Measurements from ENCODE around the gene NUTM2A.
"Not testable (repeated sequence)": the region's sequence is repeated elsewhere in the genome, so short reads cannot be mapped to it uniquely, and the experiment has no call there.

NUTM2A gene, protein sequence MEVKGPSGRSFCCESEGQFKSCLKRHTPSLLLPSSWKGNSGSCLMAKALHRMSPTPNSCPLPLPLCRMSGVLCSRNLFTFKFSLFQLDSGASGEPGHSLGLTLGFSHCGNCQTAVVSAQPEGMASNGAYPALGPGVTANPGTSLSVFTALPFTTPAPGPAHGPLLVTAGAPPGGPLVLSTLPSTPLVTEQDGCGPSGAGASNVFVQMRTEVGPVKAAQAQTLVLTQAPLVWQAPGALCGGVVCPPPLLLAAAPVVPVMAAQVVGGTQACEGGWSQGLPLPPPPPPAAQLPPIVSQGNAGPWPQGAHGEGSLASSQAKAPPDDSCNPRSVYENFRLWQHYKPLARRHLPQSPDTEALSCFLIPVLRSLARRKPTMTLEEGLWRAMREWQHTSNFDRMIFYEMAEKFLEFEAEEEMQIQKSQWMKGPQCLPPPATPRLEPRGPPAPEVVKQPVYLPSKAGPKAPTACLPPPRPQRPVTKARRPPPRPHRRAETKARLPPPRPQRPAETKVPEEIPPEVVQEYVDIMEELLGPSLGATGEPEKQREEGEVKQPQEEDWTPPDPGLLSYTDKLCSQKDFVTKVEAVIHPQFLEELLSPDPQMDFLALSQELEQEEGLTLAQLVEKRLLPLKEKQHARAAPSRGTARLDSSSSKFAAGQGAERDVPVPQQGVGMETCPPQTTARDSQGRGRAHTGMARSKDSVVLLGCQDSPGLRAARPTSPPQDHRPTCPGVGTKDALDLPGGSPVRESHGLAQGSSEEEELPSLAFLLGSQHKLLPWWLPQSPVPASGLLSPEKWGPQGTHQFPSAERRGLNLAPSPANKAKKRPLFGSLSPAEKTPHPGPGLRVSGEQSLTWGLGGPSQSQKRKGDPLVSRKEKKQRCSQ

DNA sequence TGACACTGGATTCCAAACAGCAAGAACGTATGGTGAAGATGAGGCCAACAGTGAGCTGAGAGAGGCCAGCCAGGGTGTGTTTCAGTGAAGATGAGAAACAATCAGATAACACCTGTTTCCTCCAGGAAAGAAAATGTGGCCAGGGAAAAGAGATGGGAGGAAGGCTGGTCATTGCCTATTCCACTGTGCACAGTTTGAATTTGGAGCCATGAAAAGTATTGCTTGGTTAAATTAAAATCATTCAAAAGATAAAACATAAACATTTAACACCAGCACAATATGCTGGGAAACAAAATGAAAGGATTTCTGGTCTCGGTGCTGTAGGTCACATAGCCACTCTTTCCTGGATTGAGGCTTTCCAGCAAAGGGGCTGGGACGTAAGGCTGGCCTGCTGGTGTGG is at the start of gene NUTM2A:
Gene NUTM2A (plus strand): TSS at position 301 of the 400 bp plus-strand sequence. CDS start 383 bp downstream, outside the sequence.
- not testable (repeated sequence) for DNase-seq

DNA sequence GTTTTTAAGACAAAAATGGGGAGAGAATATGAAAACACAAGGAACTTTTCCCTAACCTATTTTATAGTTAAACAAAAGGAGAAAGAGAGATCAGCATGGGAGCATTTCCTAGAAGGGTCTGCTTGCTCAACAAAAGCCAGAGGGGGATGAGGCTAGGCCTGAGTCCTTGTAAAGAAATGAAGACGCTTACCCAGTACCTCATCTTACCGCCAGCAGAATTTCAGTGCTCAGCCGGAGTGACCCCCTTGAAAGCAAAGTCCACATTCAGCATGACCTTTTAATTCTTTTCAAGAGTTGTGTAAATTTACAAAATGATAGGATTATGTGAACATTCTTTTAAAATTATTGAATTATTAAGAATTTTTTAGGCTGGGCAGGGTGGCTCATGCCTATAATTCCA is 47.7 kb upstream of the NUTM2A start:
- DNase-seq: not testable (repeated sequence)

- not testable (repeated sequence) for DNase-seq
Observed at GRCh38 chr10:87184421-87184820, 40.8 kb upstream of the NUTM2A start.

GRCh38 chr10:87186016-87186415 is 39.2 kb upstream of the NUTM2A start:
- not testable (repeated sequence) for DNase-seq

- DNase-seq: not testable (repeated sequence)
Observed at GRCh38 chr10:87187573-87187972, 37.7 kb upstream of the NUTM2A start.

- DNase-seq: not testable (repeated sequence)
Observed at GRCh38 chr10:87191841-87192240, 33.4 kb upstream of the NUTM2A start.

GRCh38 chr10:87200924-87201323 is 24.3 kb upstream of the NUTM2A start:
- not testable (repeated sequence) for DNase-seq

GRCh38 chr10:87204801-87205200 is 20.4 kb upstream of the NUTM2A start:
- DNase-seq: not testable (repeated sequence)

DNA sequence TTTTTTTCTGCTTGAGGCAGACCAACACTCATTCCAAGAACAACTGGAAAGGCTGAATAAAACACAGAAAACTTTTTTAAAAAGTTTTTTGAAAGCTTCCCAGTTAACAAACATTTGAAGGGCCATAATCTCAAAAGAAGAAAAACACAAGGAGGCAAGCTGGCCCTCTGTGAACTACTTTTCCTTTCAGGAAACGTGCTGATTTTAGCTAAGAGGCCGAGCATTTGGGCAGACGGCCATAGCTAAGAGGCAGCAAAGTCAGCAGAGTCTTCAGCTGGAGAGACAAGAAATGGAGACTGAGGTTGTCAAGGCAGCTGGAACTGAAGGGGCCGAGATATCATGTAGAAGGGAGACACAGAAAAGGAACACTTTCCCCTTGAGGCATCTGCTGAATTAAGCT is 18.3 kb upstream of the NUTM2A start:
- not testable (repeated sequence) for DNase-seq

GRCh38 chr10:87210309-87210708 is 14.9 kb upstream of the NUTM2A start:
- DNase-seq: not testable (repeated sequence)

DNA sequence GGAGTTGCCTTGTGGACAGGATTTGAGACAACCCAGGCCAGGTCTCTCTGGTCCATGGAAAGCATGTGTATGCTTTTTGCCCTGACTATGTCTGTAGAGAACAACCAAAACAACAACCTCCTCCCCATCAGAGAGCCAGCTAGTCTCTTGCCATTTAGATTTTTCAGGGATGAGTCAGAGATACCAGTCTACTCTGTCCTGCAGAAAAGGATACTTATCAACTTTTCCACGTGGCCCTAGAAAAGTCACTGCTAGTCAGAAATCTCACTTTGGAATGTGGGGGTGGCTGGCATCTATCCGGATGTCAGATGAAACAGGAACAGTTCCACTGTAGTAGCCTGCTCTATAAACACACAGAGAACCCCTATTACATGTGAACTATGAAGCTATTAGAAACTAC is 13.4 kb upstream of the NUTM2A start:
- not testable (repeated sequence) for DNase-seq

GRCh38 chr10:87213150-87213765 is 12.0 kb upstream of the NUTM2A start:
- not testable (repeated sequence) for DNase-seq

- DNase-seq: not testable (repeated sequence)
Observed at GRCh38 chr10:87213806-87214205, 11.4 kb upstream of the NUTM2A start.

GRCh38 chr10:87216120-87216519 is 9.1 kb upstream of the NUTM2A start:
- DNase-seq: not testable (repeated sequence)

- not testable (repeated sequence) for DNase-seq
Observed at GRCh38 chr10:87219370-87219769, 5.9 kb upstream of the NUTM2A start.

DNA sequence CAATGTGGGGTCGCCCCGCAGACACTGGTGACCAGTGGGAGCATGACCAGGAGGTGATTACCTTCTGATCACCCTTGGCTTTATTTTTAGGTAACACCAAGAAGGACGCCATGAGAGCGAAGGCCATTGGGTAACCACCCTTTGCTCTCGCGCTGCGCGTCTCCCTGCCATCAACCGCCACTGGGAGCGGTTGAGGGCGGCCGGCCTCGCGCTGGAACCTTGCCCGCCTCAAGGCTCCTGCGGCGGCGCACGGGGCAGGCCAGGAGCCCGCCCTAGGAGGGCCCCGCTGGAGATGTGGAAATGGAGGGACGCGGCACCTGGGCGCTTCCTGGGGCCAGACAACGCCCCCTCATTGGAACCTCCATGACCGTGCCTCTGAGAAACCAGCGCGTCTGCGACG is 2.5 kb upstream of the NUTM2A start:
- not testable (repeated sequence) for DNase-seq

GRCh38 chr10:87228247-87228646 is 3.0 kb downstream of the NUTM2A start:
- DNase-seq: not testable (repeated sequence)

GRCh38 chr10:87229211-87229610 is 4.0 kb downstream of the NUTM2A start:
- DNase-seq: not testable (repeated sequence)

- DNase-seq: not testable (repeated sequence)
Observed at GRCh38 chr10:87234854-87235253, 9.6 kb downstream of the NUTM2A start.

DNA sequence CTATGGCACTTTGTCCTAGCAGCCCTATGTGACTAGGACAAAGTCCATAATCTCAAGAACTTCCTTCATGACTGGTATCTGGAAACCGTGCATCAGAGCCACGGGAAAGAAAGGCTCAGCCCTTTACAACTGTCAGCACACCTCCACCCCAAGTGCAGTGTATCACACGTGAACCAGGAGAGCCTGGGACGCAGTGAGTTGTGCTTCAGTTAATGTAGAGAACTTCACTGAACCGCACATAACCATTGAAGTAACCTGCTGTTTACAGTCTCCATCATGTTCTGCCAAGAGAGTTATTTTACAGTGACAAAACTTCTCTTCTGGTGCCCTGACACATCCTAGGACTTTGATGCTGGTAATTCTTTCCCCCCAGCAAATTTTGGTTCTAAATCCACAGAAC is 12.0 kb downstream of the NUTM2A start:
- not testable (repeated sequence) for DNase-seq

- not testable (repeated sequence) for DNase-seq
Observed at GRCh38 chr10:87239346-87239808, 14.1 kb downstream of the NUTM2A start.

DNA sequence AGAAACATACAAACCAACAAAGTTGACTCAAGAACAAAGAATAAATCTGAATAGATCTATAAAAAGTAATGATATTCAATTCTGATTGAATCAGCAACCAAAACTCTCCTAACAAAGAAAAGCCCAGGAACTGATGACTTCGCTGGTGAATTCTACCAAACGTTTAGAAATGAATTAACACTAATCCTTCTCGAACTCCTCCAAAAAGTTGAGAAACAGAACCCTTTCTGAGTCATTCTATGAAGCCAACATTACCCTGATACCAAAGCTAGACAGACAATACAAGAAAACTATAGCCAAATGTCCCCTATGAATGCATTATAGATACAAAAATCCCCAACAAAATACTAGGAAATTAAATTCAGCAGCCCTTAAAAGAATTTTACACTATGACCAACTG is 16.9 kb downstream of the NUTM2A start:
- DNase-seq: not testable (repeated sequence)

DNA sequence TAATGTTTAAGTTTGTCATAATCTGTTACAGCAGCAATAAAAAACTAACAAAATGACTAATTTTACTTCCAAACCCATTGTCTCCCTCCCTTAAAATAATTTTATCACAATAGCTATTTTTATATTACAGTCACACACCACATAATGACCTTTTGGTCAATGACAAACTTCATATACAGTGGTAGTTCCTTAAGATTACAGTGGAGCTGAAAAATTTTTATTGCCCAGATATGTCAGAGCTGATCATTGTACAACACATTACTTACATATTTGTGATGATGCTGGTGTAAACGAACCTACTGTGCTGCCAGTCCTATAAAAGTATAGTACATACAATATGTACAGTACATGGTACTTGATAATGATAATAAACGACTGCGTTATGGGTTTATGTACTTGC is 22.1 kb downstream of the NUTM2A start:
- not testable (repeated sequence) for DNase-seq
